Panc1 (cell line): ENCODE measurements around the gene CTNNA1. TPM values are rescaled to one million over a fixed set of nuclear protein-coding genes. Genes with fewer than 3 reads are reported as not detected.

Source experiments
- ATAC-seq: fragments of 200-7000 bp; cut with Tn5 transposase; 2 replicates; pipeline ENCODE4 v1.9.1; 2020; ENCODE audit warnings: mild to moderate bottlenecking, moderate library complexity
- BruUV-seq: library from RNA; stranded (reverse); fragments of 400-500 nt; replicated peaks from 2 replicates; lab custom pipeline; 2021; lab: Mats Ljungman, UMichigan
- CTCF ChIA-PET: fragments of 300-600 bp; sonication (Branson Sonifier 250); formaldehyde crosslinking; loops from one replicate; lab custom pipeline; 2022; ENCODE audit warnings: antibody characterized with exemption; lab: Charles Lee
- POLR2A ChIA-PET: fragments of 300-600 bp; sonication (Branson Sonifier 250); formaldehyde crosslinking; loops from one replicate; lab custom pipeline; 2022; ENCODE audit warnings: antibody characterized with exemption; lab: Charles Lee
- DNase-seq: peaks from one replicate; pipeline ENCODE4 v3.0.0-alpha.2; 2010; ENCODE audit warnings: low read depth, low spot score
- H3K27ac ChIP-seq: 2 replicates; pipeline ENCODE4 v1.5.1; 2011; ENCODE audit warnings: mild to moderate bottlenecking, low read length, inconsistent platforms
- H3K27me3 ChIP-seq: fragments of 200-500 bp; sonication (Bioruptor generic); 2 replicates; pipeline ENCODE4 v1.6.0; 2014; ENCODE audit warnings: low read length, inconsistent platforms; ENCODE audit not compliant: control insufficient read depth, insufficient read depth
- H3K36me3 ChIP-seq: fragments of 200-500 bp; sonication (Bioruptor generic); 2 replicates; pipeline ENCODE4 v1.5.1; 2014; ENCODE audit warnings: inconsistent platforms, mild to moderate bottlenecking, low read length, moderate library complexity; ENCODE audit not compliant: control insufficient read depth, insufficient read depth
- H3K4me1 ChIP-seq: 2 replicates; pipeline ENCODE4 v1.5.1; 2011; ENCODE audit warnings: inconsistent platforms, mild to moderate bottlenecking, low read length, moderate library complexity; ENCODE audit not compliant: control insufficient read depth, insufficient read depth
- H3K4me3 ChIP-seq, 2 experiments: 2 replicates each; pipeline ENCODE4 v1.5.1; 2011 to 2012; ENCODE audit warnings: low read depth in 2 of 2, low read length in 2 of 2, mild to moderate bottlenecking in 2 of 2, inconsistent platforms in 1 of 2, moderate library complexity in 1 of 2
- H3K9me3 ChIP-seq: fragments of 200-500 bp; sonication (Bioruptor generic); 2 replicates; pipeline ENCODE4 v1.5.1; 2014; ENCODE audit warnings: low read depth, mild to moderate bottlenecking, inconsistent platforms, low read length, moderate library complexity; ENCODE audit not compliant: control insufficient read depth, insufficient read depth
- POLR2AphosphoS5 ChIP-seq: IDR thresholded peaks from 2 replicates; pipeline ENCODE4 v1.6.1; 2012; ENCODE audit warnings: mild to moderate bottlenecking, low read depth, low read length, moderate library complexity
- SIN3A ChIP-seq: IDR thresholded peaks from 2 replicates; pipeline ENCODE4 v1.6.1; 2012; ENCODE audit warnings: low read depth, mild to moderate bottlenecking, low read length, moderate library complexity, borderline replicate concordance; ENCODE audit not compliant: insufficient read depth
- TCF7L2 ChIP-seq: IDR thresholded peaks from 2 replicates; pipeline ENCODE4 v1.6.1; 2011; ENCODE audit warnings: mild to moderate bottlenecking, low read depth, low read length, inconsistent platforms
- in situ Hi-C: cut with HindIII; loops from 2 replicates; pipeline ENCODE4 v1.10.0; 2016; ENCODE audit warnings: low sequenced_read_pairs, low pct_unique_long_range_greater_than_20kb
- intact Hi-C: fragments of 100-400 bp; cut with micrococcal nuclease; formaldehyde crosslinking; loops from one replicate; pipeline ENCODE4 v1.10.0; 2022; ENCODE audit not compliant: unreplicated experiment
- total RNA-seq: library from RNA; stranded (reverse); gene quantifications from one replicate; pipeline ENCODE4 v1.2.1, GENCODE V29; 2021; ENCODE audit not compliant: unreplicated experiment
- TF ChIP-seq, protein P1 (sequence below), 2 experiments: IDR thresholded peaks; 2 replicates each; pipeline ENCODE4 v1.6.1; 2011 to 2012; ENCODE audit warnings: low read depth in 2 of 2, control low read depth in 1 of 2, low read length in 1 of 2, mild to moderate bottlenecking in 1 of 2, moderate library complexity in 1 of 2; ENCODE audit not compliant: insufficient read depth in 1 of 2
- TF ChIP-seq, protein P2 (sequence below): fragments of 450-650 bp; IDR thresholded peaks from 2 replicates; pipeline ENCODE4 v1.5.1; 2017; ENCODE audit warnings: mild to moderate bottlenecking

Gene CTNNA1
- total RNA-seq, 1 experiment from 2014 or later: 298 TPM

DNA sequence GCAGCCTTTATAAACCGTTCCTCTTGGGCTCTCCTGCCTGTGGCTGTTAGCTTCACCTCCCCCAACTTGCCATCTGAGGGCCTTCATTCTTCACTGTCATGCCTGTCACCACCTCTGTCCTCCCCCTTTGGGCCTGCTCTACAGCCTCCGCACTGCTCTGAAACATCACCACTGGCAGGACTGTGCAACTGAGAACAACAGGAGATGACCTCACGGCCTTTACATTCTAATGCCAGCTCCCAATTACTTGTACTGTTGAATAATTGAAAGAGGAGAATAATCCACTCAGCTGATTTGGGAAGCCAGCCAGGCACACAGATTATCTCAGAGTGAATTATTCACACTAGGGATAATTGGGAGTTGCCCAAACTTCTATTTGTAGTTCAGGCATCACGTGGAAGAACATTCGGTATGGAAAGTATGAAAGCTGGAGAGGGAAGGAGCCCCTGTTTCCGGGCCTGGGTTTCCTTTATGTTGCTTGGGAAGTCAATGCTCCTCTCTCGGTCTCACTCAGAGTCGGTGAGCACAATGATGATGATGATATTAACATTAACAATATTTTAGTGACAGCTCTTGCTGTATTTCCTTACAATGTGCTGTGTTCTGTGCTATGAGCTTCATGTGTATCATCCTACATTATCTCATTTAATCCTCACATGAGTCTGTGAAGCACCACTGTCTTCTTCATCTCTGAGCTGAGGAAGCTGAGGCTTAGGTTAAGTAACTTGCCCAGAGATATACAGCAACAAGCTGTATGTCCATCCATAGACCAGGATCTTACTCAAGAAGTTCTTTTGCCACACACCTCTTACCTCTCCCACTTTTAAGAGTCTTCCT is 221.2 kb downstream of the CTNNA1 start:
- POLR2A ChIA-PET: interaction anchor here (0.6 kb wide), 1 partner anchor 319 kb away, joined by 7 read pairs; the partner anchor contains the start of gene MATR3
- H3K27ac ChIP-seq: no peak overlapping the region

DNA sequence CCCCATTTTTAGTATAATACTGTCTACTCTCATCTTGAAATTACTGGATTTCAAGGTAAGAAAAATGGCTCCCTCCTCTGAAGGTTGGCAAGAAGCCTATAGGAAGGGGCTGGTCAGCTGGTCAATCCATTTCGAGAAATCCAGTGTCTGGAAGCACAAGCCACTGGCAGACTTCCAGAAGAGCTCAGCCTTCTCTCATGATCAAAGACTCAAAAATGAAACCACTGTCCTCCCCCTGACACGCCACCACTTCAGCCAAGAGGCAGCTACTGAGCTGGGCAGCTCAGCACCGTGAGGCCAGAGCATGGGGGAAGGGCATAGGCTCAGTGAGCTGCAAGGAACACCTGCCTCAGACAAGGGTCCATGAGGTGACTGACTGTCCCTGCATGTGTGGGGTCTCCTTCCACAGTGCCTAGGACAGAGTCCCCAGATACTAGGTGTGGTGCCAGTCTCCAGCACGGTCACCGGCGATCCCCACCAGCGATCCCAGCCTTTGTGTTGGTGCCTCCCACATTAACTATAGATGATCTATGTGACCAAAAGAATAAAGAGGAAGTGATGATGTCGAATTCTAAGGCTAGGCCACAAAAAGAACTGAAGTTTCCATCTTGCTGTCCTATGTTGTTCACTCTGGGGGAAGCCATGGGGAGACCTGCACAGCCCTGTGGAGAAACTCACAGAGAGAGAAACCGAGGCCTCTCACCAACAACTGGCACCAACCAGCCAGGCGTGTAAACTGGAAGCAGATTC is 222.0 kb downstream of the CTNNA1 start:
- intact Hi-C loops: no loop called here
- CTCF ChIA-PET: no interaction called here
- no TSS peak for BruUV-seq

More for the DNA sequence above, 221.2 kb downstream of the CTNNA1 start:
- CTCF ChIA-PET: no interaction called here
- BruUV-seq: no TSS peak
- no peak overlapping the region for H3K4me3 ChIP-seq
- H3K4me1 ChIP-seq: no peaks in the 10 kb centered on the region
- in situ Hi-C loops: no loop called here
- no peaks in the 10 kb centered on the region for H3K36me3 ChIP-seq
- H3K27me3 ChIP-seq: no peaks in the 10 kb centered on the region
- TF ChIP-seq, protein P1, sequence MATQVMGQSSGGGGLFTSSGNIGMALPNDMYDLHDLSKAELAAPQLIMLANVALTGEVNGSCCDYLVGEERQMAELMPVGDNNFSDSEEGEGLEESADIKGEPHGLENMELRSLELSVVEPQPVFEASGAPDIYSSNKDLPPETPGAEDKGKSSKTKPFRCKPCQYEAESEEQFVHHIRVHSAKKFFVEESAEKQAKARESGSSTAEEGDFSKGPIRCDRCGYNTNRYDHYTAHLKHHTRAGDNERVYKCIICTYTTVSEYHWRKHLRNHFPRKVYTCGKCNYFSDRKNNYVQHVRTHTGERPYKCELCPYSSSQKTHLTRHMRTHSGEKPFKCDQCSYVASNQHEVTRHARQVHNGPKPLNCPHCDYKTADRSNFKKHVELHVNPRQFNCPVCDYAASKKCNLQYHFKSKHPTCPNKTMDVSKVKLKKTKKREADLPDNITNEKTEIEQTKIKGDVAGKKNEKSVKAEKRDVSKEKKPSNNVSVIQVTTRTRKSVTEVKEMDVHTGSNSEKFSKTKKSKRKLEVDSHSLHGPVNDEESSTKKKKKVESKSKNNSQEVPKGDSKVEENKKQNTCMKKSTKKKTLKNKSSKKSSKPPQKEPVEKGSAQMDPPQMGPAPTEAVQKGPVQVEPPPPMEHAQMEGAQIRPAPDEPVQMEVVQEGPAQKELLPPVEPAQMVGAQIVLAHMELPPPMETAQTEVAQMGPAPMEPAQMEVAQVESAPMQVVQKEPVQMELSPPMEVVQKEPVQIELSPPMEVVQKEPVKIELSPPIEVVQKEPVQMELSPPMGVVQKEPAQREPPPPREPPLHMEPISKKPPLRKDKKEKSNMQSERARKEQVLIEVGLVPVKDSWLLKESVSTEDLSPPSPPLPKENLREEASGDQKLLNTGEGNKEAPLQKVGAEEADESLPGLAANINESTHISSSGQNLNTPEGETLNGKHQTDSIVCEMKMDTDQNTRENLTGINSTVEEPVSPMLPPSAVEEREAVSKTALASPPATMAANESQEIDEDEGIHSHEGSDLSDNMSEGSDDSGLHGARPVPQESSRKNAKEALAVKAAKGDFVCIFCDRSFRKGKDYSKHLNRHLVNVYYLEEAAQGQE (IDR thresholded peaks at IDR 0.05; ENCODE audit: insufficient read depth in 1 of 2, low read depth in 2 of 2, low read length in 1 of 2): no peak
- TF ChIP-seq POLR2AphosphoS5: no peak
- no peak for TF ChIP-seq TCF7L2
- TF ChIP-seq, protein P2, sequence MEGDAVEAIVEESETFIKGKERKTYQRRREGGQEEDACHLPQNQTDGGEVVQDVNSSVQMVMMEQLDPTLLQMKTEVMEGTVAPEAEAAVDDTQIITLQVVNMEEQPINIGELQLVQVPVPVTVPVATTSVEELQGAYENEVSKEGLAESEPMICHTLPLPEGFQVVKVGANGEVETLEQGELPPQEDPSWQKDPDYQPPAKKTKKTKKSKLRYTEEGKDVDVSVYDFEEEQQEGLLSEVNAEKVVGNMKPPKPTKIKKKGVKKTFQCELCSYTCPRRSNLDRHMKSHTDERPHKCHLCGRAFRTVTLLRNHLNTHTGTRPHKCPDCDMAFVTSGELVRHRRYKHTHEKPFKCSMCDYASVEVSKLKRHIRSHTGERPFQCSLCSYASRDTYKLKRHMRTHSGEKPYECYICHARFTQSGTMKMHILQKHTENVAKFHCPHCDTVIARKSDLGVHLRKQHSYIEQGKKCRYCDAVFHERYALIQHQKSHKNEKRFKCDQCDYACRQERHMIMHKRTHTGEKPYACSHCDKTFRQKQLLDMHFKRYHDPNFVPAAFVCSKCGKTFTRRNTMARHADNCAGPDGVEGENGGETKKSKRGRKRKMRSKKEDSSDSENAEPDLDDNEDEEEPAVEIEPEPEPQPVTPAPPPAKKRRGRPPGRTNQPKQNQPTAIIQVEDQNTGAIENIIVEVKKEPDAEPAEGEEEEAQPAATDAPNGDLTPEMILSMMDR: no peak
- no peak for TF ChIP-seq SIN3A
- no peaks in the 10 kb centered on the region for H3K9me3 ChIP-seq
- intact Hi-C loops: no loop called here
- ATAC-seq (no peak), DNase-seq (no peak)

More for the DNA sequence above, 222.0 kb downstream of the CTNNA1 start:
- no peaks in the 10 kb centered on the region for H3K4me1 ChIP-seq
- TF ChIP-seq TCF7L2 (no peak), POLR2AphosphoS5 (no peak)
- TF ChIP-seq, protein P2: no peak
- TF ChIP-seq, protein P1 (IDR thresholded peaks at IDR 0.05; ENCODE audit: insufficient read depth in 1 of 2, low read depth in 2 of 2, low read length in 1 of 2): no peak
- DNase-seq (no peak), ATAC-seq (no peak)
- H3K36me3 ChIP-seq: no peaks in the 10 kb centered on the region
- H3K9me3 ChIP-seq: no peaks in the 10 kb centered on the region
- no peak overlapping the region for H3K4me3 ChIP-seq
- POLR2A ChIA-PET: no interaction called here
- in situ Hi-C loops: no loop called here
- H3K27me3 ChIP-seq: no peaks in the 10 kb centered on the region
- H3K27ac ChIP-seq: no peak overlapping the region
